OCI-LY7 (cell line): ENCODE data around the gene SGMS1. TPM values are rescaled to one million over a fixed set of nuclear protein-coding genes. Genes with fewer than 3 reads are reported as not detected.

Experiments used
- BruUV-seq: library from RNA; stranded (reverse); fragments of 400-500 nt; replicated peaks from 2 replicates; lab custom pipeline; 2021; lab: Mats Ljungman, UMichigan
- CTCF ChIA-PET: fragments of 300-600 bp; sonication (Branson Sonifier 250); formaldehyde crosslinking; loops from one replicate; lab custom pipeline; 2022; ENCODE audit warnings: antibody characterized with exemption; ENCODE audit not compliant: unreplicated experiment; lab: Charles Lee
- POLR2A ChIA-PET: fragments of 300-600 bp; sonication (Branson Sonifier 250); formaldehyde crosslinking; loops from one replicate; lab custom pipeline; 2022; ENCODE audit warnings: antibody characterized with exemption; lab: Charles Lee
- DNase-seq: peaks from one replicate; pipeline ENCODE4 v3.0.0-alpha.2; 2015; ENCODE audit warnings: low spot score
- H2AFZ ChIP-seq: fragments of 200-600 bp; sonication (generic), shearing (Covaris generic); 2 replicates; pipeline ENCODE4 v1.6.1; 2014; ENCODE audit warnings: mild to moderate bottlenecking, antibody characterized with exemption, low read length, moderate library complexity
- H3K27ac ChIP-seq: fragments of 200-600 bp; sonication (generic); 2 replicates; pipeline ENCODE4 v1.5.1; 2014; ENCODE audit warnings: mixed run types, low read depth, mild to moderate bottlenecking, moderate library complexity, low read length, inconsistent platforms; ENCODE audit not compliant: poor library complexity, severe bottlenecking
- H3K36me3 ChIP-seq: fragments of 200-600 bp; sonication (generic); 2 replicates; pipeline ENCODE4 v1.6.1; 2014; ENCODE audit warnings: mild to moderate bottlenecking, antibody characterized with exemption, low read length, moderate library complexity, mixed read lengths; ENCODE audit not compliant: insufficient read depth
- H3K4me1 ChIP-seq: fragments of 200-600 bp; sonication (generic); 2 replicates; pipeline ENCODE4 v1.5.1; 2014; ENCODE audit warnings: mild to moderate bottlenecking, low read length; ENCODE audit not compliant: insufficient read depth, poor library complexity, severe bottlenecking
- H3K4me2 ChIP-seq: fragments of 200-600 bp; sonication (generic); 2 replicates; pipeline ENCODE4 v1.6.1; 2014; ENCODE audit warnings: mild to moderate bottlenecking, low read length
- H3K4me3 ChIP-seq: fragments of 200-600 bp; sonication (generic); 2 replicates; pipeline ENCODE4 v1.5.1; 2014; ENCODE audit warnings: mild to moderate bottlenecking, low read depth, low read length; ENCODE audit not compliant: poor library complexity, severe bottlenecking
- H3K79me2 ChIP-seq: fragments of 200-600 bp; sonication (generic); 2 replicates; pipeline ENCODE4 v1.6.1; 2016; ENCODE audit warnings: low read depth, mild to moderate bottlenecking, low read length, moderate library complexity, mixed read lengths; ENCODE audit not compliant: insufficient read depth
- H3K9me2 ChIP-seq: fragments of 200-600 bp; sonication (generic); 2 replicates; pipeline ENCODE4 v1.6.1; 2016; ENCODE audit warnings: mild to moderate bottlenecking, low read length, mixed read lengths; ENCODE audit not compliant: insufficient read depth
- H3K9me3 ChIP-seq: fragments of 200-600 bp; sonication (generic); 2 replicates; pipeline ENCODE4 v1.6.1; 2014; ENCODE audit warnings: mild to moderate bottlenecking, mixed run types, low read length, mixed read lengths
- H4K20me1 ChIP-seq: fragments of 200-600 bp; sonication (generic); 2 replicates; pipeline ENCODE4 v1.6.1; 2014; ENCODE audit warnings: mild to moderate bottlenecking, antibody characterized with exemption, low read length, moderate library complexity, mixed read lengths; ENCODE audit not compliant: insufficient read depth
- EZH2phosphoT487 ChIP-seq: fragments of 200-600 bp; sonication (generic); IDR thresholded peaks from 2 replicates; pipeline ENCODE4 v1.6.1; 2018; ENCODE audit warnings: low read depth, borderline replicate concordance, mild to moderate bottlenecking, mixed run types, antibody characterized with exemption, low read length, moderate library complexity, mixed read lengths
- intact Hi-C: fragments of 100-400 bp; cut with micrococcal nuclease; formaldehyde crosslinking; loops from one replicate; pipeline ENCODE4 v1.10.0; 2022; ENCODE audit not compliant: unreplicated experiment
- total RNA-seq, 2 experiments: library from RNA; depleted of rRNA in 1 of 2; stranded (reverse); fragments of >200 nt in 1 of 2; shearing (Covaris generic) in 1 of 2; gene quantifications; 2 replicates each; pipeline ENCODE4 v1.2.3, GENCODE V29; 2014 to 2022
- TF ChIP-seq, protein P1 (sequence below): fragments of 200-600 bp; sonication (generic); conservative IDR thresholded peaks from 2 replicates; pipeline ENCODE4 v1.5.1; 2014; ENCODE audit warnings: mild to moderate bottlenecking, antibody characterized with exemption, low read length, moderate library complexity, mixed read lengths

SGMS1 gene
- total RNA-seq, 2 experiments from 2014 or later, result 45.4 to 57.5 TPM

DNA sequence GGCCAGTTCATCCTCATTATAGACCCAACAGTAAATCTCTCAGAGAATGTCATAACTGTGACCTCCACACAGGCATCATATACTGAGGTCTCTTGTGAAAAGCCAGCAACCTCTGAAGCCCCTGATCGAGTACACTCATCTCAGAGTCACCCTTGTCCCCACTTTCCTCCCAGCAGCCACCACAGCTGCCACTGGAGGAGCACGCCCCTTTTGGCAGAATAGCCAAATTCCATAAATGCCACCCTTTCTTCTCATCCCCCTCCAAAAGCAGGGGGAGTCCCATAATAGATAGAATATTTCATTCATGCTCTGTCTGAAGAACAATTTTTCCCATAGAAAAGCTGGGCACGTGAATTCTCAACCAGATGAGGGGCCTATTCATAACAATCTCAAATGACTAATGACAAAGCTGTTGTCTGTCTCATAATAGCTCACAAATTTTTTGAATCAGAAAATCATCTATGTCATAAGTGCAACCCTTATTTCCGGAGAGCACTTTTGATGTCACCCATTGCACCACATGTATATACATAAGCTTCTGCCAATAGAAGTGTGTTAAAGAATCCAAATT is 47.4 kb downstream of the SGMS1 start:
- intact Hi-C loops, result no loop called here
- no peaks in the 10 kb centered on the region for H3K9me3 ChIP-seq
- H3K4me1 ChIP-seq, result peaks cover 14% of the 10 kb centered on the region
- no TSS peak for BruUV-seq
- POLR2A ChIA-PET, result interaction anchor here (0.6 to 3.0 kb wide), 9 partner anchors 9 to 1731 kb away, joined by 3 to 15 read pairs (median 4); no protein-coding TSS in a partner anchor
- CTCF ChIA-PET, result interaction anchor here (1.4 kb wide), 1 partner anchor 10 kb away, joined by 3 read pairs; no protein-coding TSS in a partner anchor
- H3K9me2 ChIP-seq, result no peaks in the 10 kb centered on the region
- H3K27ac ChIP-seq, result no peak overlapping the region
- H3K4me2 ChIP-seq, result no peak overlapping the region
- H3K79me2 ChIP-seq, result peaks cover 17% of the 10 kb centered on the region; the same call in 1 of the 2 replicates
- no peak overlapping the region for H3K4me3 ChIP-seq
- H3K36me3 ChIP-seq, result no peaks in the 10 kb centered on the region; the same call in 1 of the 2 replicates
- TF ChIP-seq EZH2phosphoT487, result no peak
- TF ChIP-seq, protein P1, sequence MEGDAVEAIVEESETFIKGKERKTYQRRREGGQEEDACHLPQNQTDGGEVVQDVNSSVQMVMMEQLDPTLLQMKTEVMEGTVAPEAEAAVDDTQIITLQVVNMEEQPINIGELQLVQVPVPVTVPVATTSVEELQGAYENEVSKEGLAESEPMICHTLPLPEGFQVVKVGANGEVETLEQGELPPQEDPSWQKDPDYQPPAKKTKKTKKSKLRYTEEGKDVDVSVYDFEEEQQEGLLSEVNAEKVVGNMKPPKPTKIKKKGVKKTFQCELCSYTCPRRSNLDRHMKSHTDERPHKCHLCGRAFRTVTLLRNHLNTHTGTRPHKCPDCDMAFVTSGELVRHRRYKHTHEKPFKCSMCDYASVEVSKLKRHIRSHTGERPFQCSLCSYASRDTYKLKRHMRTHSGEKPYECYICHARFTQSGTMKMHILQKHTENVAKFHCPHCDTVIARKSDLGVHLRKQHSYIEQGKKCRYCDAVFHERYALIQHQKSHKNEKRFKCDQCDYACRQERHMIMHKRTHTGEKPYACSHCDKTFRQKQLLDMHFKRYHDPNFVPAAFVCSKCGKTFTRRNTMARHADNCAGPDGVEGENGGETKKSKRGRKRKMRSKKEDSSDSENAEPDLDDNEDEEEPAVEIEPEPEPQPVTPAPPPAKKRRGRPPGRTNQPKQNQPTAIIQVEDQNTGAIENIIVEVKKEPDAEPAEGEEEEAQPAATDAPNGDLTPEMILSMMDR, result no peak
- no peak for DNase-seq
- H4K20me1 ChIP-seq, result no peaks in the 10 kb centered on the region
- no peak overlapping the region for H2AFZ ChIP-seq

DNA sequence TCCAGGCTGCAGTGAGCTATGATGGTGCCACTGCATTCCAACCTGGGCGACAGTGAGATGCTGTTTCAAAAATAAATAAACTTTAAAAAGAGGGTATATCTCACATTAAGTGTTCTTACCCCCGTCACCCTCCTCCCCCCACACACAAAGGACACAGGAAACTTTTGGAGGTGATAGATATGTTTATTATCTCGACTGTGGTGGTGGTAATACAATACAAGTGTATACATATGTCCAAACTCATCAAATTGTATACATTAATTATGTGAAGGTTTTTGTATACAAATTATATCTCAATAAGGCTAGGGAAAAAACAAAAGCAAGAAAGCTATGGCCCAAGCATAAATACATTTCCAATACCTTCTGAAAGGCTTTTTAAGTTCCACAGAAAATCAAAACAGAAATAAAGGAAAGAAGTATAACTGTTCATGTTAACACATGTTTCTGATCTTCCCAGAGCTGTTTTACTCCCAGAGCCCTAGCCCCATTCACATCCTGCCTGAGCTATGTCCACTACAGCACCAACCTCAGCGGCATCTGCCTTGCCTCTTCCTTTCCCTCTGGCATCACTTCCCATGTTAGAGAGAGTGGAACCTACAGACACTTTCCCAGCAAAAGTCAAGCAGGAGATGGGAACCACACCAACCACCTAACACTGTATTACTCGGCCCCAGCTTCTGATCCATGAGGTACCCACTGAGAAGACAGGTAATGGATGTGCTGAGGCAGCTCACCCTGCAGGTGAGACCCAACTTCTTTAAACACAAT is 48.1 kb downstream of the SGMS1 start:
- Histone ChIP-seq H3K4me1 (peaks cover 14% of the 10 kb centered on the region), H3K27ac (no peak overlapping the region), H2AFZ (no peak overlapping the region), H3K9me3 (no peaks in the 10 kb centered on the region), H3K4me3 (no peak overlapping the region), H3K79me2 (peaks cover 24% of the 10 kb centered on the region; the same call in 1 of the 2 replicates), H3K4me2 (no peak overlapping the region), H3K9me2 (no peaks in the 10 kb centered on the region), H4K20me1 (no peaks in the 10 kb centered on the region), H3K36me3 (no peaks in the 10 kb centered on the region; the same call in 1 of the 2 replicates)
- intact Hi-C loops, result no loop called here
- CTCF ChIA-PET, result interaction anchor here (1.4 kb wide), 1 partner anchor 10 kb away, joined by 3 read pairs; no protein-coding TSS in a partner anchor
- POLR2A ChIA-PET, result interaction anchor here (0.6 to 1.4 kb wide), 2 partner anchors 8 to 66 kb away, joined by 3 read pairs; no protein-coding TSS in a partner anchor
- DNase-seq, result no peak
- TF ChIP-seq EZH2phosphoT487, result no peak
- TF ChIP-seq, protein P1, result no peak
- no TSS peak for BruUV-seq
